Gastroesophageal sphincter (tissue), 3 donors: ENCODE data around the gene SRF.

Experiments used
- EP300 ChIP-seq: sonication (generic); formaldehyde crosslinking; IDR thresholded peaks from one replicate; pipeline ENCODE4 v1.6.1; 2017; ENCODE audit warnings: antibody characterized with exemption, mild to moderate bottlenecking
- POLR2A ChIP-seq, 2 donors: fragments of 450-650 bp; IDR thresholded peaks; one replicate each; pipeline ENCODE4 v1.6.1; 2017; ENCODE audit warnings: antibody characterized with exemption in 2 of 2, mild to moderate bottlenecking in 2 of 2, moderate library complexity in 1 of 2
- POLR2AphosphoS5 ChIP-seq: sonication (generic); formaldehyde crosslinking; IDR thresholded peaks from one replicate; pipeline ENCODE4 v1.6.1; 2017; ENCODE audit warnings: antibody characterized with exemption
- TF ChIP-seq, protein P1 (sequence below), 4 experiments: fragments of 200-600 bp in 2 of 4; fragments of 450-650 bp in 2 of 4; sonication (generic) in 1 of 4; IDR thresholded peaks; one replicate each; pipeline ENCODE4 v1.5.1; 2017 to 2019; ENCODE audit warnings: antibody characterized with exemption in 4 of 4, mild to moderate bottlenecking in 2 of 4, moderate library complexity in 2 of 4

DNA sequence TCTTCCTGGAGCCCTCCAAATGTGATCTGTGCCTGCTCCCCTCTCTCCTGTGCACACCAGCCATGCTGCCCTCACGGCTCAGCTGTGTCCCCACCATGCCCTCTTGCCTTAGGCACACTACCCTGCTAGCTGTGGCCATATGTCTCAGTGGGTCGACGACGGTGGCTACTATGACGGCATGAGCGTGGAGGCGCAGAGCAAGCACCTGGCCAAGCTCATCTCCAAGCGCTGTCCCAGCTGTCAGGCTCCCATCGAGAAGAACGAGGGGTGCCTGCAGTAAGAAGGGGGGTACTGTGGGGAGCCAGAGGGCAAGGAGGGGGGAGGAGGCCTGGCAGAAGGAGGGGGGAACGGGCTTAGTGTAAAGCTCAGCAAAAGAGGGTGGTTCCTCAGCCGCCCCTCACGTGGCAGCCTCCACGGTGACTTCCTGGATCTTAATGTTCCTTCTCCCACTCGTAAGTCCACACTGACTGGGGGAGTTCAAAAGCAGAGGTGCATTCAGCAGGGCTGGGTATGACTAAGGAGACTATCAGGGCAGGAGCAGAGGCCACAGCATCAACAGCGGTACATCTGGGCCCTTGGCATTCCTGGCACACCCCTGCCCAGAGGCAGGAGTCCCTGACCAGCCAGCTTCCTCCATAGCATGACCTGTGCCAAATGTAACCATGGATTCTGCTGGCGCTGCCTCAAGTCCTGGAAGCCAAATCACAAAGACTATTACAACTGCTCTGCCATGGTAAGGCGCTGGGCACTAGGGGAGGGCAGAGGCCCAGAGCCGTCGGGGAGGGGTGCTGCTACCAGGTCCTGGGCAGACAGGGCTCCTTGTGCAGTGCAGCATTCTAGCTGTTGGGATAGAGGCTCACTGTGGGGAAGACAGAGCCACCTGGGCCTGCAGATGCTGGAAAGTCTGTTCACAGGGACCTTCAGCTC, 50.2 kb downstream of the SRF start:
- TF ChIP-seq, protein P1, sequence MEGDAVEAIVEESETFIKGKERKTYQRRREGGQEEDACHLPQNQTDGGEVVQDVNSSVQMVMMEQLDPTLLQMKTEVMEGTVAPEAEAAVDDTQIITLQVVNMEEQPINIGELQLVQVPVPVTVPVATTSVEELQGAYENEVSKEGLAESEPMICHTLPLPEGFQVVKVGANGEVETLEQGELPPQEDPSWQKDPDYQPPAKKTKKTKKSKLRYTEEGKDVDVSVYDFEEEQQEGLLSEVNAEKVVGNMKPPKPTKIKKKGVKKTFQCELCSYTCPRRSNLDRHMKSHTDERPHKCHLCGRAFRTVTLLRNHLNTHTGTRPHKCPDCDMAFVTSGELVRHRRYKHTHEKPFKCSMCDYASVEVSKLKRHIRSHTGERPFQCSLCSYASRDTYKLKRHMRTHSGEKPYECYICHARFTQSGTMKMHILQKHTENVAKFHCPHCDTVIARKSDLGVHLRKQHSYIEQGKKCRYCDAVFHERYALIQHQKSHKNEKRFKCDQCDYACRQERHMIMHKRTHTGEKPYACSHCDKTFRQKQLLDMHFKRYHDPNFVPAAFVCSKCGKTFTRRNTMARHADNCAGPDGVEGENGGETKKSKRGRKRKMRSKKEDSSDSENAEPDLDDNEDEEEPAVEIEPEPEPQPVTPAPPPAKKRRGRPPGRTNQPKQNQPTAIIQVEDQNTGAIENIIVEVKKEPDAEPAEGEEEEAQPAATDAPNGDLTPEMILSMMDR (IDR thresholded peaks at IDR 0.05) = no peak
- TF ChIP-seq POLR2AphosphoS5 (no peak), POLR2A (IDR thresholded peaks at IDR 0.05) (no peak), EP300 (no peak)
